Stimulated activated CD4-positive, alpha-beta T cell treated with anti-CD3 and anti-CD28 coated beads, Interleukin-15, amount 100 ng/mL, for 24 hours (primary cell): ENCODE measurements around the gene PPP2R5B.

Experiments used
- DNase-seq: peaks from one replicate; pipeline ENCODE4 v3.0.0-alpha.2; 2020

The PPP2R5B gene

GRCh38 chr11:64888729-64889511, 35.6 kb upstream of the PPP2R5B start:
- no peak for DNase-seq

DNA sequence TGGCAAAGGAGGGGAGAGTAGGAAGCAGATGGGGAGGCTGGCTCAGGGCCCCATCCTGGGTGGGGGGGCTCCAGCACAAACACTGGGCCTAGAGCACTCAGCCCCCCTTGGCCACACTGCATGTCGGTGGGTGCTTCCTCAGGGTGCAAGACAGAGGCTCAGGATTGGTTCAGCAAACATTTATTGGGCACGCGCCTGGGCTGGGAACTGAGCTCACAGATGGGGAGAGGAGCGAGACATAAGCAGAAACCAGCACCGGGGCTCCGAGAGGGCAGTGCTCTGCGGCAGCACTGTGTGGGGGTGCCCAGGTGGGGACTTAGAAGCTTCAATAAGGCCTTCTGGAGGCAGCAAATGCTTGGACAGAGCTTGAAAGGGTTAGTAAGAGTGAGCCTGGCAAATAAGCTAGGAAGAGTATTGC, 34.0 kb upstream of the PPP2R5B start:
- DNase-seq: no peak

- no peak for DNase-seq
Measured at GRCh38 chr11:64891215-64891848, 33.2 kb upstream of the PPP2R5B start.

DNA sequence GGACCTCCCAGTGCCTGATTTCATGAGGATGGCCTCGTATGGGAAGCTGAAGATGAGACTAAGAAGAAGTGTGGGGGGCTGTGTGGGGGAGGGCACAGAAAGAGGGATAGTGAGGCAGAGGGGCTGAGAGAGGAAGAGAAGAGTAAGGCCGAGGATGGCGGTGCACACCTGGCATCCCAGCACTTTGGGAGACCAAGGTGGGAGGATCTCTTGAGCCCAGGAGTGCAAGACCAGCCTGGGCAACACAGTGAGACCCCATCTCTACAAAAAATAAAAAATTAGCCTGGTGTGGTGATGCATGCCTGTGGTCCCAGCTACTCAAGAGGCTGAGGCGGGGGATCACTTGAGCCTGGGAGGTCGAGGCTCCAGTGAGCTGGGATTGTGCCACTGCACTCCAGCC, 32.6 kb upstream of the PPP2R5B start:
- DNase-seq: no peak

GRCh38 chr11:64892411-64892831, 32.1 kb upstream of the PPP2R5B start:
- DNase-seq: no peak

- DNase-seq: no peak
Measured at GRCh38 chr11:64892838-64893193, 31.7 kb upstream of the PPP2R5B start.

GRCh38 chr11:64893194-64894069, 31.1 kb upstream of the PPP2R5B start:
- DNase-seq: no peak

- DNase-seq: peak; percentile 97
Measured at GRCh38 chr11:64894070-64894811, 30.2 kb upstream of the PPP2R5B start.

DNA sequence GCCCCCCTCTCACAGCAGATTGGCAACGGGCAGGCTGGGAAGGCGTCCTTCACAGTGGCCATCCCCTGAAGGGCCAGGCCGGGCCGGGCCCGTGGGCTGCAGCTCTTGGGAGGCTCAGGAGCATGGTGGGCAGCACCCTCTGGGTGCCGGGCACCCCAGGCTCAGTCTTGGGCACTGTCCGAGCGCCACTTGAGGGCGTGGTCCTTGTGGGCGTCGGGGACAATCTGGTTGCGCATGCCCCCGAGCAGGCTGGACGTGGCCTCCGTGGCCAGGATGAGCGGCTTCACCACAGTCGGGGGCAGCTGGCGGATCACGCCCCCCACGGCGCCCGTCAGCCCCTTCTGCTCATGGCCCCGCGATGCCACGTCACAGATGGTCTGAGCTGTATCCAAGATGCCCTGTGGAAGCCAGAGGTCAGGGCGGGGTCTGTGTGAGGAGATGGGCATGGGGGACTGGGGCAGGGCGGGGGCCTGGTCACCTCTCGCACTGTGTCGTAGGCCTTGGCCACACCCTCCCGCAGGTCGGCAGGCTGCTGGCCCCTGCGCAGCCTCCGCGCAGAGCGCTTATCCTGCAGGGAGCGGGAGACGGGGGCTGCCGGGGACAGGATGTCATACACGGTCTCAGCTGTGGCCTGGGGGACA, 29.6 kb upstream of the PPP2R5B start:
- DNase-seq: no peak

DNA sequence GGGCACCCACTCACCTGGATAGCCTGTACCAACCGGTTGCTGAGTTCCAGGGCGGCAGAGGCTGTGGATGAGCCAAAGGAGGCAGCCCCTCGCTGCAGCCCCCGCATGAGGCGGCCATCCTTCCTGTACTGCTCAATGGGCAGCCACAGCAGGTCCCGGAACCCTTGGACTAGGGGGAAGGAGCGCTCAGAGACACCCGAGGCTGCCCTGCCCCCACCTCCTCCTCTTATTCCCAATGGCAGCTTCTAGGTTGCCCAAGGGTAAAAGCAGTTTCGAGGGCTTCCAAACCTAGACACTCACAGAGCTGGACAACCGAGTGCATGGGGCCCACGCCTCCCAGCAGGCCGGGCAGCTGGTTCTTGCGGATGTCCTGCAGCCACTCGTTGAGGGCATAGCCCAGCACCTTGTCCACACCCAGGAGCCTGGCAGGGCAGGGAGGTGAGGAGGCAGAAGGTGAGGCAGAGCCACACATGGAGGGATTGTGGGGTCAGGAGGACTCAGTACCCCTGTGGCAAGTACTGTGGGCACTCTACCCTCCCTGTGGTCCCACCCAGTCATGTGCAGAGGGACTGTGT, 28.0 kb upstream of the PPP2R5B start:
- no peak for DNase-seq

- no peak for DNase-seq
Measured at GRCh38 chr11:64897381-64898075, 27.0 kb upstream of the PPP2R5B start.

GRCh38 chr11:64898076-64898445, 26.4 kb upstream of the PPP2R5B start:
- no peak for DNase-seq

DNA sequence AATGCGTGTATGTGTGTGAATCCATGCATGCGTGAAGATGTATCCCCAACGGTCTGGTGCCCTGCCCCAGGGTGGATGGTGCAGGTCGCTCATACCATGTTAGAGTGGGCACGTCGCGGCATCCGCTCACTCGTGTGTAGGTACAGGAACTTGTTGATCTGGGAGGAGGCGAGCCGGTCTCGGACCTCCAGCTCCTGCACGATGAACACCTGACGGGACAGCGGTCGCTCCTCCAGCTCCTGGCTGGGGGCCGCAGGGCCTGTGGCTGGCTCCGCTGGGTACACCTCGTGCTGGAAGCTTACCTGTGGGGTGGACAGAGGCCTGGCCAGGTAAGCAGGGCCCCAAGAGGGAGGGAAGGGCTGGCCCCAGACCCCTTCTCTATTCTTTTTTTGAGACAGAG, 25.9 kb upstream of the PPP2R5B start:
- DNase-seq: no peak

DNA sequence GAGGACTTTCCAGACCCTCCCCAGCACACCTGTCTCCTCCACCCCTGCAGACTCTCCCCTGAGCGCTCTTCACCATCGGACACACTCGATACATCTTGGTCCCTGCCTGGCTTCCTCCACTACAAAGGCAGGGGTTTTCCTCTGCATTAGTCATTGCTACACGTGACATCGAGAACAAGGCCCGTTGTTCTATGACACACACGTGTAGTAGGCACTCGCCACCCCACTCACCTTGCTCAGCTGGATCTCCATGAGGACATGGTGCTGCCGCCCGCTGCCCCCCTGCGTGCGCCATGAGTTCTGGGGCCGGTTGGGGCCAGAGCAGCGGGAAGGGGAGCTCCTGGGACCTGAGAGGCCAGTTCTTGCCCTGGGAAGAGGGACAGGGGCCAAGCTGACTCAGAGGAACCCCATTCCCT, 24.2 kb upstream of the PPP2R5B start:
- peak; percentile 78 for DNase-seq

DNA sequence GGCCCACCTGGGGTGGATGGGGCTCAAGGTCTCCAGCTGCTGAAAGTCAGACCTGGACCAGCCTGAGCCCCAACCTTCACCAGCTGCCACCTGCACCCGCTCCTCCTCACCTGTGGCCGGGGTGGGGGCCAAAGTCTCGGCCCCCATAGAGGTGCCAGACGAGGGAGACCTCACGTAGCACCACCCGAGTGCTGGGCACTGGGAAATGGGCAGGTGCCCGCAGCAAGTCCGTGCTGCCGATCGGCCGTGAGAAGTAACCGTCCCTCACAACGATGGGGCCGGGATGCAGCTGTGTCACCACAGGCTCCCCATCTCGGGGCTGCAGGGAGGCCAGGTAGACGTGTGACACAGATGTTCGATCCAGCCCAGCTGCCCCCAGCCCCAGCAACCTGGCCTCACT, 23.7 kb upstream of the PPP2R5B start:
- no peak for DNase-seq

- no peak for DNase-seq
Measured at GRCh38 chr11:64902102-64902900, 22.2 kb upstream of the PPP2R5B start.

GRCh38 chr11:64903291-64903833, 21.1 kb upstream of the PPP2R5B start:
- no peak for DNase-seq

DNA sequence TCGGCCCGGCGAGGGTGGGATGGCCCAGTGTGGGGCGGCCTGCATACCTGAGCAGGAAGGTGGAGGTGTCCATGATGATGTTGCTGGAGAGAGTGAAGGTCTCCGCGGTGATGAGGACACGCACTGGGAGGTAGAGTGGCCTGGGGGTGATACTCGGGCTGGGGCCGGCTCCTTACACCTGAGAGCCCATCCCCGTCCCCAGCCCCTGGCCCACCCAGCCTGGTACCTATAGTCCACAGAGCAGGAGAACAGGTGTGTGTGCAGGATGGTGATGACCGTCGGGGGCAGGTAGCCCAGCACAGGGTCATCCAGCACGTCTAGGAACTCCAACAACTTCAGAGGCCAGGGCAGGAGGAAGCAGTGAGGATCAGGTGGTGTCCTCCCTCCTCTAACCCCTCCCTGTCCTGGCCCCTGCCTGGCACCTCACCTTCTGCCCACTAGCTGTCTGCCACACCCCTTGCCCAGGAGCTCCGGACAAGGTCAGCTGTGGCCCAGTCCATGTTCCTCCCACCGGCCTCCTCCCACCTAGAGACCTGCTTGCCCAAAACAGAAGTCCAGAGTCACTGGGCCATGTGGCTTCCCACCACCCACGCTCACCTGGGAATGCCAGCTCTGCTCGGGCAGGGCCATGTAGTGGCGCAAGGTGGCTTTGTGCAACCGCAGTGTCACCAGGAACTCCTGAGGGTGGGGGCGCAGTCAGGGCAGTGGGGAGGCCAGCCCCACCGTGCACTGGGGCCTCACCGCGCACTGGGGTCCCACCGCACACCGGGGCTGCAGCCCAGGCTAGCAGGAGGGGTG, 18.8 kb upstream of the PPP2R5B start:
- DNase-seq: no peak

DNA sequence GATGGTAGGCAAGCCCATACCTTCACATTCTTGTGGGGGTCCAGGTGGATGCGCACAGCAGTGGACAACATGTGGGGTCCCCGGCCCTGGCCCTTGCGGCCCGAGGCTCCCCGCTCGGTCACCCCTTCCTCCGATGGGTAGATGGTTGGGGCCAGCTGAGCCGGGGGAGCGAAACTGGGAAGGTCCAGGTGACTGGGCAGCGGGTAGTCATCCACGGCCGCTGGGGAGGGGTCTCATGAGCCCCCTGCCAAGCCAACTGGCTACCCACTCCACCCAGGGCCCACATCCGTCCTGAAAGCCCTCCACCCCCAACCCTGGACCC, 18.2 kb upstream of the PPP2R5B start:
- DNase-seq: no peak

DNA sequence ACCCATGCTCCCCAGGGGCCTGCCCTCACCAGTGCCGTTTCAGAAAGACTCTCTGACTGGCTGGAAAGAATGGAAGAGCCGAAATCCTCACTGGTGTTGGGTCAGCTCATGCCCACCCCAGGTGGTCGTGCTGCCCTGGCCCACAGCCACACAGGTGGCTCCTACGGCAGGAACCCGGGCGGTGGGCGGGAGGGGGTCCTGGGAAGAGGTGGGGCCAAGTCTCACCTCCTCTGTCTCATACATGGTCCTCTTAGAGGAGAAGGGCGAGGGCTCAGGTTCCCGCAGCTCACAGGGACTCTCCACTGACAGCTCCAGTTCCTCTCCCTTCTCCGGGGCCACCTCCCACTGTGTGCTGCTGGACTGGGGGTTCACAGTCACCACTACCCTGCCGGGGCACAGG, 15.7 kb upstream of the PPP2R5B start:
- DNase-seq: no peak
